Stimulated activated CD8-positive, alpha-beta memory T cell treated with anti-CD3 and anti-CD28 coated beads, Interleukin-2, amount 100 ng/mL, for 48 hours (primary cell): ENCODE data around the gene ZNF341.

Source experiments
- DNase-seq, 2 donors: peaks; one replicate each; pipeline ENCODE4 v3.0.0-alpha.2; 2020; ENCODE audit warnings: low read depth in 2 of 2

The ZNF341 gene

GRCh38 chr20:33822991-33823390, 91.2 kb downstream of the ZNF341 start:
- DNase-seq = no peak

GRCh38 chr20:33824852-33825251, 93.1 kb downstream of the ZNF341 start:
- DNase-seq = no peak

- no peak for DNase-seq
These were observed 93.8 kb downstream of the ZNF341 start for GRCh38 chr20:33825340-33826269.

- DNase-seq = no peak
These were observed 94.6 kb downstream of the ZNF341 start for GRCh38 chr20:33826270-33826897.

- no peak for DNase-seq
These were observed 95.3 kb downstream of the ZNF341 start for GRCh38 chr20:33827109-33827508.

- no peak for DNase-seq
These were observed 96.0 kb downstream of the ZNF341 start for GRCh38 chr20:33827634-33828325.

- DNase-seq = no peak
These were observed 96.6 kb downstream of the ZNF341 start for GRCh38 chr20:33828326-33828844.

- DNase-seq = no peak
These were observed 97.3 kb downstream of the ZNF341 start for GRCh38 chr20:33828967-33829560.

GRCh38 chr20:33829636-33830035, 97.8 kb downstream of the ZNF341 start:
- DNase-seq = no peak

- DNase-seq = no peak
These were observed 98.6 kb downstream of the ZNF341 start for GRCh38 chr20:33830371-33830770.

- DNase-seq = no peak
These were observed 100.5 kb downstream of the ZNF341 start for GRCh38 chr20:33832103-33832804.

- no peak for DNase-seq
These were observed 101.5 kb downstream of the ZNF341 start for GRCh38 chr20:33833333-33833732.

- DNase-seq = no peak
These were observed 103.9 kb downstream of the ZNF341 start for GRCh38 chr20:33835615-33836172.

- no peak for DNase-seq
These were observed 104.5 kb downstream of the ZNF341 start for GRCh38 chr20:33836277-33836676.

GRCh38 chr20:33837096-33837830, 105.5 kb downstream of the ZNF341 start:
- no peak for DNase-seq

- no peak for DNase-seq
These were observed 106.5 kb downstream of the ZNF341 start for GRCh38 chr20:33838035-33838864.

GRCh38 chr20:33839591-33839990, 107.8 kb downstream of the ZNF341 start:
- DNase-seq = no peak

- DNase-seq = no peak
These were observed 108.4 kb downstream of the ZNF341 start for GRCh38 chr20:33840160-33840559.

GRCh38 chr20:33840759-33841435, 109.1 kb downstream of the ZNF341 start:
- DNase-seq = no peak
